Epithelial cell of prostate (primary cell): ENCODE data around the gene MEI1.
"Not testable (repeated sequence)": the region's sequence is repeated elsewhere in the genome, so short reads cannot be mapped to it uniquely, and the experiment has no call there.

Experiments
- DNase-seq: peaks from one replicate; pipeline ENCODE4 v3.0.0-alpha.2; 2011; ENCODE audit warnings: low read depth, low spot score
- H3K27ac ChIP-seq: fragments of 450-650 bp; 2 replicates; pipeline ENCODE4 v1.5.1; 2017; ENCODE audit warnings: mild to moderate bottlenecking

The MEI1 gene

GRCh38 chr22:41682033-41682807 lies 17.1 kb upstream of the MEI1 start:
- peak; percentile 36 for DNase-seq
- H3K27ac ChIP-seq = peak overlapping the region; percentile 78

GRCh38 chr22:41683052-41683451 lies 16.3 kb upstream of the MEI1 start:
- DNase-seq = no peak
- H3K27ac ChIP-seq = peak overlapping the region; percentile 78

DNA sequence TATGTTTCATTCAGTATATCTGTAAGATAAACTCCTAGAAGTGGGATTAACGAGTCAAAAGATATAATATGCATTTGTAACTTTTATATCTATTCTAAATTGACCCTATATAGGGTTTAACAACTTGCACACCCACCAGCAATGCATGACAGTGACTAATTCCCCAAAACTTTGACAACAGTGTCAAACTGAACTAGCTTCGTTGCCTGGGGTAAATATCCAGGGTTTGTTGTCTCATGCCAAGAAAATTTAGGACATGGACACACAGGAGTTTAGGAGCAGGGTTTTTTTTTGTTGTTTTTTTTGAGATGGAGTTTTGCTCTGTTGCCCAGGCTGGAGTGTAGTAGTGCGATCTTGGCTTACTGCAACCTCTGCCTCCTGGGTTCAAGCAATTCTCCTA lies 15.7 kb upstream of the MEI1 start:
- no peak for DNase-seq
- H3K27ac ChIP-seq = peak overlapping the region; percentile 78

GRCh38 chr22:41684194-41684593 lies 15.1 kb upstream of the MEI1 start:
- H3K27ac ChIP-seq = peak overlapping the region; percentile 78
- no peak for DNase-seq

DNA sequence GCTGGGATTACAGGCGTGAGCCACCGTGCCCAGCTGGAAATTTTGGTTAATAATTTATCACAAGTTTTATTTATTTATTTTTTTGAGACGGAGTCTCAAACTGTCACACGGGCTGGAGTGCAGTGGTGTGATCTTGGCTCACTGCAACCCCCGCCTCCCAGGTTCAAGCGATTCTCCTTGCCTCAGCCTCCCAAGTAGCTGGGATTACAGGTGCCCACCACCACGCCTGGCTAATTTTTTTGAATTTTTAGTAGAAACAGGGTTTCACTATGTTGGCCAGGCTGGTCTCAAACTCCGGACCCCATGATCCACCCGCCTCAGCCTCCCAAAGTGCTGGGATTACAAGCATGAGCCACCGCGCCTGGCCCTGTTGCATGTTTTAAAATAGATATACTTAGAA lies 12.4 kb upstream of the MEI1 start:
- not testable (repeated sequence) for H3K27ac ChIP-seq, DNase-seq

DNA sequence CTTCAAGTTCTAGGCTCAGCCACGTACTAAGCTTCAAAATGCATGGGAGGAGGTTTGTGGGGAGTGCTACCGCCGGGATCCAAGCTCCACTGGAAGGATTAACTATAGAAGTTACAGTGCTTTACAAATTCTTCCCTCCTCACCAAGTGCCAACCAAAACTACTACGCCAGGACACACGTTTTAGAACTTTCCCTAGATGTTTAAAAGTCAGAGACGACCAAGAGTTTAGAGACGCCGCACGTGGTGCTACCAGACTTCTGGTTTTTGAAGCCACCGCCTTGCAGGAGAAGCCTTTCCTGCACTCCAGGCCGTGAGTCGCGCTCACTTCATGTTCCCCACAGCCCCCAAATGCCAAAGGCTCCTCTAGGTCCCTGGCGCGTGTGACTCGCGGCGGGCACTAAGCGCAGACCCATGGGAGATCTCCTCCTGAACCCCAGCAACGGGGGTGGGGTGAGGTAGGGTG lies 11.4 kb upstream of the MEI1 start:
- DNase-seq = no peak
- peak overlapping the region; percentile 84 for H3K27ac ChIP-seq

DNA sequence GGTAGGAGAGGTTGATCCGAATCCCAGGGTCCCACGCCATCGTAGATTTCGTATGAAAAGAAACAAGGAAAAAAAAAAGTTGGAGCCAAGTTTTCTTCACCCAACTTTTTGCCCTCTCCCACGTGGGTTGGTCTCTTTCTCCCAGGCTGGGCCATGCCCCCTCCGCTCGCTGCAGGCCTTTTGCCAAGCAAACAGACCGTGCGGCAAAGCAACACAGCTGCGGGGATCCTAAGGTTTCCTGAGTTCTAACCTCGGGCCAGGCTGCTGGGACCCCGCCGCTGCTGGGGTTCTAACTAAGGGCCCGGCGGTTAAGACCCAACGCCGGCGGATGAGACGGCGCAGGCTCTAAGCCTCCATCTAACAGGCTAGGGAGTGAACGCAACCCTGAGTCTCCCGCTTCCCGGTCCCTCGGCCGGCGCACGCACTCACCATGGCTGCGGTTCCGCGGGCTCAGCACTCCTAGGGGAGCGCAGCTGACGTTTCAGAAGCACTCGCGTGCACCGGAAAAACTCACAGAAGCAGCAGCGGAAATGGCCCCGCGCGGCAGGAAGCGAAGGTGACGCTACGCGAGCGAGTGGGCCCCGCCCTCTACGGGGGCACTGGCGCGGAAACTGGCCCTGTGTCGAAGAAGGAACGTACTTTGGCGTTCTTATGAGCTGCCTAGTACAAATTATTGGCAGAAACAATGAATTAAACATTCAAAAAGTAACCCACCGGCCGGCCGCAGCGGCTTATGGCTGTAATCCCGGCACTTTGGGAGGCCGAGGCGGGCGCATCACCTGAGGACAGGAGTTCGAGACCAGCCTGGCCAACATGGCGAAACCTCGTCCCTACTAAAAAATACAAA lies 10.7 kb upstream of the MEI1 start, which contains the start of gene SNU13:
TSS of gene SNU13 (minus strand) at position 503 of the 847 bp plus-strand sequence. CDS start at position 432, 71 bp downstream.
- peak within 1 kb of the TSS; percentile 84 for H3K27ac ChIP-seq
- peak; percentile 37 for DNase-seq

DNA sequence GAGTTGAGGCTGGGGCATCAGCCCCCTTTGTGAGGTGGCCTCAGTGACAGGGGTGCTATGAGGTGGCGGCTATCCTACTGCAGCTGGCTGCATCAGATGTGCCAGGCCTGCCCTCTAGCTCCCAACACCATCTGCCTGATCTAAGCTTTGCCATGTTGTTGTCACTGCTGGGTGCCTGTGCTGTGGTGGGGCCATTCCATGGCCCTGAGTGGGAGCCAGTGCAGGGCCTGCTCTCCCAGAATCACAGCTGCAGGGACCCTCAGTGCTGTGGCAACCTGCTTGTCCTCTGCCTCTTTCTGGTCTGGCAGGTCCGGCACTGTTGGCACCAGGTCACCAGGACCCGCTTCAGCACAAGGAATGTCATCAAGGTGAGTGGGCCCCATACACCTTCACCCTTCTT lies 8.8 kb upstream of the MEI1 start:
- H3K27ac ChIP-seq = no peak overlapping the region
- DNase-seq = no peak

DNA sequence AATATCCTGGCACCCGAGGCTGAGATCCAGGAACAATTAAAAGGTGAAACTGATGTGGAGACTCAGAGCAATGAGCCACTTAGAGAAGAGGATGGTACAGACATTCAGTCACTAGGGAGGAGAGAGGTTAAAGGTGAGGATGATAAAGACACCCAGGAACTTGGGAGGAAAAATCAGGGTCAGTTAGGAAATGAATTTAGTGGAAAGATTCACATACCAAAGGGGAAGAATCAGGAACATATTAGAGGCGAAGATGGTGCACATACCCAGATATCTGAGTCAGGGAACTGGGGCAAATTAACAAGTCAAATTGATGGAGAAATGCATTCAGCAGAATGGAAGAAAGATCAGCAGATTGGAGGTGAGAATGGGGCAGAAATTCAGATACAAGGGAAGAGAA lies 4.1 kb upstream of the MEI1 start:
- no peak for DNase-seq
- no peak overlapping the region for H3K27ac ChIP-seq

- no peak overlapping the region for H3K27ac ChIP-seq
- DNase-seq = no peak
Measured at GRCh38 chr22:41696703-41697102, 2.6 kb upstream of the MEI1 start.

DNA sequence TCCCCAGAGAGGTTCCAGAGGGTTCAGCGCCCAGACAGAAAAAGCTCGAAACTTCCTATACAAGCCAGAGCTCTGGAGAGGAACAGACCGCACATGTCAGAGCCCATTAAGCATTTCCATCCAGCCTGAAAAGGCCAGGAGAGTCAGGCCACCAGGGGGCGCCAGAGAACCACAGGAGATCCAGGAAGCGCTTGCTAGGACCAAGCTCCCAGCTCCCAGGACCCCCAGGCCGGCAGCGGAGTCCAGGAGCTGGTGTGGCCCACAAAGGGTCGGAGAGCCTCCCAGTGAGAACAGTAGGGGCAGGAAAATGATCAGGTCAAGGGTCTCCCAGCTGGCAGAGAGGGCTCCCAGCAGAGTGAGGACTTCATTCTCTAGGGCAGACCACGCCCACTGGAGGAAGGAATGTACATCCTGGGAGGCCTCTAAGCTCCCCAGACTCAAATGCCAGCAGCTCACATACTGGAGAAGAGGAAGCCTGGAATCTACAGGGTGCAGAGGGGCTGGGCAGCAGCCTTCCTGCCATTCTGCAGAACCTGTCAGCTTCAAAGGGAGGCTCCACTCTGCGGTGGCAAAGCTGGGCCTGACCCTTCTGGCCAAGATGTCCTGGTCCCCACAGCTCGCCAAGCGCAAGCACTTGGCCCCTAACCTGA lies 2.1 kb upstream of the MEI1 start:
- no peak for DNase-seq
- H3K27ac ChIP-seq = no peak overlapping the region

- H3K27ac ChIP-seq = no peak overlapping the region
- no peak for DNase-seq
Measured at GRCh38 chr22:41700108-41700364, 733 bp downstream of the MEI1 start.

- no peak overlapping the region for H3K27ac ChIP-seq
- DNase-seq = no peak
Measured at GRCh38 chr22:41702763-41703162, 3.5 kb downstream of the MEI1 start.

DNA sequence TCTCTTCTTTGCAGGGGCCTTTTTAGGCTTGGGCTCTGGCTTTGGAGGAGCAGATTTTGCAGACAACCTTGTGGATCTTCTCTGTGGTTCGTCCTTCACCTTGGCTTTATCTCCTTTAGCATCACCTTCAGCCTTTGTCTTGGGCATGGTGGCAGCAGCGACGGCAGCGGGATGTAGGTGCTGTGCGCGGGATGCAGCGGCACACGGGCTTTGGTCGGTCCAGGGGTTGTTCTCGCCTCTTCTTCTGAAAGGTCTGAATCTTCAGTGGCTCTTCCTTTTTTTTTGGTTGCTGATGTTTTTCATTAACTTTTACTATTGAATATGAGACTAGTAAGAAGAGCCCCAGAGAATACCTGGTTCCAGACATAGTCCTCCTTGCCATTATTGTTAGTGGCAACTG lies 10.0 kb downstream of the MEI1 start:
- H3K27ac ChIP-seq = no peak overlapping the region
- no peak for DNase-seq

GRCh38 chr22:41713004-41713403 lies 13.7 kb downstream of the MEI1 start:
- no peak overlapping the region for H3K27ac ChIP-seq
- DNase-seq = no peak

GRCh38 chr22:41722496-41722895 lies 23.2 kb downstream of the MEI1 start:
- no peak overlapping the region for H3K27ac ChIP-seq
- DNase-seq = no peak

- no peak for DNase-seq
- no peak overlapping the region for H3K27ac ChIP-seq
Measured at GRCh38 chr22:41725510-41726110, 26.3 kb downstream of the MEI1 start.

GRCh38 chr22:41731609-41732008 lies 32.3 kb downstream of the MEI1 start:
- no peak overlapping the region for H3K27ac ChIP-seq
- no peak for DNase-seq

DNA sequence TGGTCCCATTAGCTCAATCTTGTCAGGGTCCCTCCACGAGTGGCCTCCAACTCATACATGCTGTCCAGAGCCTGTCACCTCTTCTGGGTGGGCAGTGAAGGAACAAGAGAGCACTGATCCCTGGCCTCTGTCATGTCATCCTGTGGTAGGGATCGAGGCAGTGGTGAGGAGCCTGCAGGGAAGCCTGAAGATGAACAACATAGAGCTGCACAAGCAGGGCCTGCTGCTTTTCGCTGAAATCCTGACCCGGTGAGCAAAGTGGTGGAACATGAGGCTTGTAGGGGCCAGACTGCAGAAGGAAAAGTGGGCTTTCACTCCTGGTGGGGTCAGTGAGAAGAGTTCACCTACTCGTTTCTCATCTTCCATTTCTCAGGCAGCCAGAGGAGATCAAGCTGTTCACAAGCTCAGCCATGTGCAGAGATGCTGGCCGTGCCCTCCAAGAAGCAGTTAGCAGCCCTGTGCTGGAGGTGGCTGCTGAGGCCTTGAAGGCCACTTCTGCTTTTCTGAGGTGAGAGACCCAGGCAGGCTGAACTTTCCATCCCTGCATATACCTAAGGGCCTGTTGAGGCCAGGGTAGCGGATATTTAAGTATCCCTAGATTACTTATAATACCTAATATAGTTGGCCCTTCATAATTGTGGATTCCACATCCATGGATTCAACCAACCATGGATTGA lies 32.9 kb downstream of the MEI1 start:
- no peak for DNase-seq
- H3K27ac ChIP-seq = no peak overlapping the region

DNA sequence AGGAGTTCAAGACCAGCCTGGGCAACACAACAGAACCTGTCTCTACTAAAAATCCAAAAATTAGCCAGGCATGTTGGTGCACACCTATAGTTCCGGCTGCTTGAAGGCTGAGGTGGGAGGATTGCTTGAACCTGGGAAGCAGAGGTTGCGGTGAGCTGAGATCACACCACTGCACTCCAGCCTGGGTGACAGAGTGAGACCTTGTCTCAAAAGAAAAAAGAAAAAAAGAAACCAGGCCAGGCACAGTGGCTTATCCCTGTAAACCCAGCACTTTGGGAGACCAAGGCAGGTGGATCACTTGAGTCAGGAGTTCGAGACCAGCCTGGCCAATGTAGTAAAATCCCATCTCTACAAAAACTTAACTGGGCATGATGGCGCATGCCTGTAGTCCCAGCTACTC lies 33.9 kb downstream of the MEI1 start:
- not testable (repeated sequence) for H3K27ac ChIP-seq, DNase-seq
